A673 (cell line): Measurements from ENCODE around the gene EGFR.

Source experiments
- EZH2 ChIP-seq: fragments of 200-600 bp; sonication (generic); IDR thresholded peaks from 2 replicates; pipeline ENCODE4 v1.6.1; 2017; ENCODE audit warnings: borderline replicate concordance, low read depth, mild to moderate bottlenecking, mixed read lengths, antibody characterized with exemption, low read length; ENCODE audit not compliant: poor library complexity, severe bottlenecking
- TF ChIP-seq, protein P1 (sequence below): fragments of 300-800, 200-600 bp; sonication (generic); conservative IDR thresholded peaks from 2 replicates; pipeline ENCODE4 v1.5.1; 2017; ENCODE audit warnings: low read depth, mild to moderate bottlenecking, antibody characterized with exemption, low read length, moderate library complexity, mixed read lengths

DNA sequence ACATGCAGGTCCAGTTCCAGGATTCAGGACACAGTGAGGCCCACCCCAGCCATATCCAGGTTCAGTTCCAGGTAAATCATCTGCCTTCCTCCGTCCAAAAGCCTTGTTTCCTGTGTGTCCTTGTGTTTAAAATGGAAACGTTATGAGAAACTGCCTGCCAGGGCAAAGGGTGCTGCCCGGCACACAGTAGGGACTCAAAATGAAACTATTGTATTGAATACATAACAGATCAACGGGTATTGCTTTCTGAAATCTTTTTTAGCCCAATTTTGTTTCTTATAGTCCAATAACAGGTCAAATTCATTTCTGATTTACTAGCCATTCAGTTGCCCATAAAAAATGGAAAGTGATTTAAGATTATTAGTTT is 115.5 kb downstream of the EGFR start:
- TF ChIP-seq, protein P1, sequence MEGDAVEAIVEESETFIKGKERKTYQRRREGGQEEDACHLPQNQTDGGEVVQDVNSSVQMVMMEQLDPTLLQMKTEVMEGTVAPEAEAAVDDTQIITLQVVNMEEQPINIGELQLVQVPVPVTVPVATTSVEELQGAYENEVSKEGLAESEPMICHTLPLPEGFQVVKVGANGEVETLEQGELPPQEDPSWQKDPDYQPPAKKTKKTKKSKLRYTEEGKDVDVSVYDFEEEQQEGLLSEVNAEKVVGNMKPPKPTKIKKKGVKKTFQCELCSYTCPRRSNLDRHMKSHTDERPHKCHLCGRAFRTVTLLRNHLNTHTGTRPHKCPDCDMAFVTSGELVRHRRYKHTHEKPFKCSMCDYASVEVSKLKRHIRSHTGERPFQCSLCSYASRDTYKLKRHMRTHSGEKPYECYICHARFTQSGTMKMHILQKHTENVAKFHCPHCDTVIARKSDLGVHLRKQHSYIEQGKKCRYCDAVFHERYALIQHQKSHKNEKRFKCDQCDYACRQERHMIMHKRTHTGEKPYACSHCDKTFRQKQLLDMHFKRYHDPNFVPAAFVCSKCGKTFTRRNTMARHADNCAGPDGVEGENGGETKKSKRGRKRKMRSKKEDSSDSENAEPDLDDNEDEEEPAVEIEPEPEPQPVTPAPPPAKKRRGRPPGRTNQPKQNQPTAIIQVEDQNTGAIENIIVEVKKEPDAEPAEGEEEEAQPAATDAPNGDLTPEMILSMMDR = no peak
- no peak for TF ChIP-seq EZH2
